H1 (cell line): ENCODE data around the gene KCNK3. TPM values are rescaled to one million over a fixed set of nuclear protein-coding genes. Genes with fewer than 3 reads are reported as not detected.

Experiments used
- GABPA ChIP-seq: IDR thresholded peaks from 2 replicates; pipeline ENCODE4 v1.6.1; 2011; ENCODE audit warnings: mild to moderate bottlenecking, low read length, moderate library complexity, borderline replicate concordance; ENCODE audit not compliant: insufficient read depth
- POLR2A ChIP-seq, 2 experiments: IDR thresholded peaks; 1 replicate in 1 of 2; 2 replicates in 1 of 2; pipeline ENCODE4 v1.6.1; 2011; ENCODE audit warnings: low read depth in 2 of 2, low read length in 2 of 2, mild to moderate bottlenecking in 2 of 2; ENCODE audit errors: control extremely low read depth in 1 of 2
- SIRT6 ChIP-seq: IDR thresholded peaks from one replicate; pipeline ENCODE4 v1.7.1; 2012; ENCODE audit warnings: low read length, inconsistent platforms
- polyA plus RNA-seq, 7 experiments: library from polyadenylated mRNA; depleted of rRNA in 3 of 7; stranded (reverse) in 5 of 7; unstranded in 2 of 7; fragments of >200 nt in 5 of 7; fragments of 200-250 nt in 2 of 7; gene quantifications; 1 replicate in 5 of 7; 2 replicates in 1 of 7; 4 replicates in 1 of 7; pipeline versions ENCODE4 v1.2.1 to v1.2.3, GENCODE V29; 2011 to 2013; ENCODE audit warnings: missing spikeins in 2 of 7, mixed read lengths in 2 of 7
- total RNA-seq: library from RNA; stranded (reverse); fragmentation: NEBNext Ultra II Directional; extraction: Animal tissue kit (Norgen Biotek cat#: 25700); gene quantifications from 2 replicates; pipeline ENCODE4 v1.2.1, GENCODE V29; 2021

The KCNK3 gene
- total and polyA plus RNA-seq, 2 of the 8 experiments (the other 6 are each of a cell fraction or from before 2014, with no cell fraction given): 0.29 to 0.30 TPM

- TF ChIP-seq GABPA (no peak), POLR2A (IDR thresholded peaks at IDR 0.05; ENCODE audit: control extremely low read depth in 1 of 2, low read depth in 2 of 2, low read length in 2 of 2) (no peak), SIRT6 (no peak)
- TF ChIP-seq, all 59 proteins: peak for 0
Observed at GRCh38 chr2:26752656-26753055, 60.1 kb downstream of the KCNK3 start (continued).
